ENCODE results near the gene ZNF777.
"Not testable (repeated sequence)": the region's sequence is repeated elsewhere in the genome, so short reads cannot be mapped to it uniquely, and the experiment has no call there.

Gene ZNF777

GRCh38 chr7:149397470-149398043 lies 63.3 kb downstream of the ZNF777 start:
- H3K4me2 ChIP-seq (ENCODE audit: low read length), result no peak overlapping the region
- H3K9me3 ChIP-seq (ENCODE audit: control insufficient read depth, insufficient read depth, low read length), result no peaks in the 10 kb centered on the region
- no peak overlapping the region for H3K27ac ChIP-seq (ENCODE audit: low read depth, low read length)
- no peak for TF ChIP-seq EZH2phosphoT487 (IDR thresholded peaks at IDR 0.05; ENCODE audit: borderline replicate concordance, low read length)
- TF ChIP-seq CTCF (IDR thresholded peaks at IDR 0.05; ENCODE audit: low read depth, low read length, poor library complexity, severe bottlenecking), result no peak
- no peaks in the 10 kb centered on the region for H3K79me2 ChIP-seq (ENCODE audit: control insufficient read depth, low read length)
- H4K20me1 ChIP-seq (ENCODE audit: control insufficient read depth, insufficient read depth, low read depth, low read length), result no peaks in the 10 kb centered on the region
- no peaks in the 10 kb centered on the region for H3F3A ChIP-seq (ENCODE audit: control insufficient read depth, insufficient read depth)
- no peaks in the 10 kb centered on the region for H3K9me2 ChIP-seq (replicated peaks; ENCODE audit: control insufficient read depth, low read length)
- H3K4me1 ChIP-seq (ENCODE audit: control insufficient read depth, low read length), result no peaks in the 10 kb centered on the region
- H3K27me3 ChIP-seq (ENCODE audit: control insufficient read depth, low read length), result peaks cover 29% of the 10 kb centered on the region
- H3K4me3 ChIP-seq (ENCODE audit: low read length), result no peak overlapping the region
- no peaks in the 10 kb centered on the region for H3K36me3 ChIP-seq (ENCODE audit: control insufficient read depth, low read length)

DNA sequence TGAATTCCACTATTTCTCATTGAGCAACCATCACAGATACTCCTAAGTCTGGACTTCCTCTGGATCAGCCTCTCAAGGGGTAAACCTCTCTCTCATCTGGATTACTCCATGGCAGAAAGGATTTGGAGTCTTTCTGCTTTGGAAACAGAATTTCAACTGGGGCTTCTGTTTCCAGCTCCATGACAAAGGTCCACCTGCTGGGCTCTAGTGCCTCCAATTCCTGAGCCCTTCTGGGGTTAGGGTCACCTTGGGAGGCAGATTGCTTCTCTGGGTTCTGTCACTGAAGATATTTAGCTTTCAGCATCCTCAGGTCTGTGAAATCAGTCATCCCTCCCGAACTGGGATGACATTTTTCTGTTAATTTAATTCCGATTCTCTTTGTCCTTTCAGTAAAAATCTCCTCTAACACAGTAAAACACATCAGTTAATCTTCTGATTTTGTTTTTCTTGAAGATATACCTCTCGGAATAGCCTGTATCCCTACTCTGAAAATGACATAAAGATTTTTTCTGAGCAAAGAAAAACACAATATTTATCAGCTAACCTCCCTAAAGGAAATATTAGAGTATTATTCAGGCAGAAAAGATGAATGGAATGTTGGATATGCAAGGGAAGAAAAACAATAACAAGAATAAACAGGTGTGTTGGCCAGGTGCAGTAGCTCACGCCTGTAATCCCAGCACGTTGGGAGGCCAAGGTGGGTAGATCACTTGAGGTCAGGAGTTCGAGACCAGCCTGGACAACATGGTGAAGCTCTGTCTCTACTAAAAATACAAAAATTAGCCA lies 72.1 kb downstream of the ZNF777 start:
- not testable (repeated sequence) for H3K27ac ChIP-seq (ENCODE audit: low read depth, low read length); H3K9me3 ChIP-seq (ENCODE audit: control insufficient read depth, insufficient read depth, low read length); H3K36me3 ChIP-seq (ENCODE audit: control insufficient read depth, low read length); H3K27me3 ChIP-seq (ENCODE audit: control insufficient read depth, low read length); H3K79me2 ChIP-seq (ENCODE audit: control insufficient read depth, low read length); H3K4me2 ChIP-seq (ENCODE audit: low read length); H4K20me1 ChIP-seq (ENCODE audit: control insufficient read depth, insufficient read depth, low read depth, low read length); H3K4me3 ChIP-seq (ENCODE audit: low read length); H3F3A ChIP-seq (ENCODE audit: control insufficient read depth, insufficient read depth); H3K9me2 ChIP-seq (replicated peaks; ENCODE audit: control insufficient read depth, low read length); H3K4me1 ChIP-seq (ENCODE audit: control insufficient read depth, low read length)

- not testable (repeated sequence) for H3K27me3 ChIP-seq (ENCODE audit: control insufficient read depth, low read length); H3K9me2 ChIP-seq (replicated peaks; ENCODE audit: control insufficient read depth, low read length); H3K9me3 ChIP-seq (ENCODE audit: control insufficient read depth, insufficient read depth, low read length); H3F3A ChIP-seq (ENCODE audit: control insufficient read depth, insufficient read depth); H4K20me1 ChIP-seq (ENCODE audit: control insufficient read depth, insufficient read depth, low read depth, low read length); H3K79me2 ChIP-seq (ENCODE audit: control insufficient read depth, low read length); H3K4me3 ChIP-seq (ENCODE audit: low read length); H3K4me1 ChIP-seq (ENCODE audit: control insufficient read depth, low read length); H3K27ac ChIP-seq (ENCODE audit: low read depth, low read length); H3K4me2 ChIP-seq (ENCODE audit: low read length); H3K36me3 ChIP-seq (ENCODE audit: control insufficient read depth, low read length)
These were observed 74.3 kb downstream of the ZNF777 start for GRCh38 chr7:149386514-149386913.

GRCh38 chr7:149385195-149385950 lies 75.5 kb downstream of the ZNF777 start:
- Histone ChIP-seq H3K4me2 (ENCODE audit: low read length) (no peak overlapping the region), H3K27me3 (ENCODE audit: control insufficient read depth, low read length) (peaks cover 10% of the 10 kb centered on the region; the same call in 1 of the 2 replicates), H3K4me1 (ENCODE audit: control insufficient read depth, low read length) (no peaks in the 10 kb centered on the region), H3K27ac (ENCODE audit: low read depth, low read length) (no peak overlapping the region), H3K4me3 (ENCODE audit: low read length) (no peak overlapping the region), H3K36me3 (ENCODE audit: control insufficient read depth, low read length) (no peaks in the 10 kb centered on the region), H3F3A (ENCODE audit: control insufficient read depth, insufficient read depth) (no peaks in the 10 kb centered on the region), H3K9me2 (replicated peaks; ENCODE audit: control insufficient read depth, low read length) (no peaks in the 10 kb centered on the region), H4K20me1 (ENCODE audit: control insufficient read depth, insufficient read depth, low read depth, low read length) (no peaks in the 10 kb centered on the region), H3K79me2 (ENCODE audit: control insufficient read depth, low read length) (no peaks in the 10 kb centered on the region), H3K9me3 (ENCODE audit: control insufficient read depth, insufficient read depth, low read length) (no peaks in the 10 kb centered on the region)
- TF ChIP-seq EZH2phosphoT487 (IDR thresholded peaks at IDR 0.05; ENCODE audit: borderline replicate concordance, low read length) (no peak), CTCF (IDR thresholded peaks at IDR 0.05; ENCODE audit: low read depth, low read length, poor library complexity, severe bottlenecking) (no peak)

Measured in DOHH2 (cell line).